ENCODE results near the gene ATP6V1E1.

The ATP6V1E1 gene

GRCh38 chr22:17549183-17549582 is 79.4 kb downstream of the ATP6V1E1 start:
- TF ChIP-seq SIN3A (IDR thresholded peaks at IDR 0.05; ENCODE audit: borderline replicate concordance, insufficient read depth, low read length) (no peak), POLR2AphosphoS5 (IDR thresholded peaks at IDR 0.05; ENCODE audit: low read depth, low read length) (no peak), FOXP2 (optimal IDR thresholded peaks at IDR 0.05; ENCODE audit: borderline replicate concordance, extremely low read depth, extremely low read length, insufficient read depth) (no peak), TAF1 (IDR thresholded peaks at IDR 0.05; ENCODE audit: borderline replicate concordance, insufficient read depth, low read length) (no peak), REST (IDR thresholded peaks at IDR 0.05; ENCODE audit: insufficient read depth in 1 of 2, low read depth in 2 of 2, low read length in 2 of 2) (no peak)

- TF ChIP-seq SIN3A (IDR thresholded peaks at IDR 0.05; ENCODE audit: borderline replicate concordance, insufficient read depth, low read length) (no peak), FOXP2 (optimal IDR thresholded peaks at IDR 0.05; ENCODE audit: borderline replicate concordance, extremely low read depth, extremely low read length, insufficient read depth) (no peak), REST (IDR thresholded peaks at IDR 0.05; ENCODE audit: insufficient read depth in 1 of 2, low read depth in 2 of 2, low read length in 2 of 2) (no peak), TAF1 (IDR thresholded peaks at IDR 0.05; ENCODE audit: borderline replicate concordance, insufficient read depth, low read length) (no peak), POLR2AphosphoS5 (IDR thresholded peaks at IDR 0.05; ENCODE audit: low read depth, low read length) (no peak)
These were observed 79.9 kb downstream of the ATP6V1E1 start for GRCh38 chr22:17548756-17549035.

- TF ChIP-seq TAF1 (IDR thresholded peaks at IDR 0.05; ENCODE audit: borderline replicate concordance, insufficient read depth, low read length): no peak
- no peak for TF ChIP-seq REST (IDR thresholded peaks at IDR 0.05; ENCODE audit: insufficient read depth in 1 of 2, low read depth in 2 of 2, low read length in 2 of 2)
- no peak for TF ChIP-seq SIN3A (IDR thresholded peaks at IDR 0.05; ENCODE audit: borderline replicate concordance, insufficient read depth, low read length)
- no peak for TF ChIP-seq FOXP2 (optimal IDR thresholded peaks at IDR 0.05; ENCODE audit: borderline replicate concordance, extremely low read depth, extremely low read length, insufficient read depth)
These were observed 80.4 kb downstream of the ATP6V1E1 start for GRCh38 chr22:17548010-17548755.

GRCh38 chr22:17542452-17542851 is 86.1 kb downstream of the ATP6V1E1 start:
- TF ChIP-seq TAF1 (IDR thresholded peaks at IDR 0.05; ENCODE audit: borderline replicate concordance, insufficient read depth, low read length): no peak
- TF ChIP-seq SIN3A (IDR thresholded peaks at IDR 0.05; ENCODE audit: borderline replicate concordance, insufficient read depth, low read length): no peak
- TF ChIP-seq POLR2AphosphoS5 (IDR thresholded peaks at IDR 0.05; ENCODE audit: low read depth, low read length): no peak
- TF ChIP-seq REST (IDR thresholded peaks at IDR 0.05; ENCODE audit: insufficient read depth in 1 of 2, low read depth in 2 of 2, low read length in 2 of 2): no peak
- TF ChIP-seq FOXP2 (optimal IDR thresholded peaks at IDR 0.05; ENCODE audit: borderline replicate concordance, extremely low read depth, extremely low read length, insufficient read depth): no peak
